A673 (cell line): Measurements from ENCODE around the gene SLC38A8. TPM values are rescaled to one million over a fixed set of nuclear protein-coding genes. Genes with fewer than 3 reads are reported as not detected.

Experiments
- BruUV-seq: library from RNA; stranded (reverse); fragments of 400-500 nt; replicated peaks from 2 replicates; lab custom pipeline; 2021; lab: Mats Ljungman, UMichigan
- CTCF ChIA-PET: fragments of 300-600 bp; sonication (Branson Sonifier 250); formaldehyde crosslinking; loops from one replicate; lab custom pipeline; 2022; ENCODE audit warnings: antibody characterized with exemption; lab: Charles Lee
- POLR2A ChIA-PET: fragments of 300-600 bp; sonication (Branson Sonifier 250); formaldehyde crosslinking; loops from one replicate; lab custom pipeline; 2022; ENCODE audit warnings: antibody characterized with exemption; ENCODE audit not compliant: low non-redundant PET; lab: Charles Lee
- DNase-seq: peaks from one replicate; pipeline ENCODE4 v3.0.0-alpha.2; 2015; ENCODE audit warnings: low spot score
- H3K27ac ChIP-seq: fragments of 200-600 bp; sonication (generic); 2 replicates; pipeline ENCODE4 v1.5.1; 2016; ENCODE audit warnings: mixed run types, low read depth, mild to moderate bottlenecking, mixed read lengths, antibody characterized with exemption, low read length; ENCODE audit not compliant: poor library complexity, severe bottlenecking
- H3K27me3 ChIP-seq: fragments of 200-600 bp; sonication (generic); replicated peaks from 2 replicates; pipeline ENCODE4 v1.6.1; 2017; ENCODE audit warnings: mixed run types, low read depth, mild to moderate bottlenecking, mixed read lengths, antibody characterized with exemption, low read length; ENCODE audit not compliant: insufficient read depth, poor library complexity
- H3K36me3 ChIP-seq: fragments of 200-600 bp; sonication (generic); 2 replicates; pipeline ENCODE4 v1.6.1; 2016; ENCODE audit warnings: mixed run types, mild to moderate bottlenecking, mixed read lengths, antibody characterized with exemption, low read length; ENCODE audit not compliant: insufficient read depth, poor library complexity, severe bottlenecking
- H3K4me1 ChIP-seq: fragments of 200-600 bp; sonication (generic); 2 replicates; pipeline ENCODE4 v1.6.1; 2017; ENCODE audit warnings: mixed run types, mild to moderate bottlenecking, mixed read lengths, antibody characterized with exemption, low read length; ENCODE audit not compliant: insufficient read depth, poor library complexity, severe bottlenecking
- H3K4me3 ChIP-seq: fragments of 200-600 bp; sonication (generic); 2 replicates; pipeline ENCODE4 v1.5.1; 2016; ENCODE audit warnings: low read depth, mixed run types, mild to moderate bottlenecking, mixed read lengths, low read length; ENCODE audit not compliant: poor library complexity, severe bottlenecking
- H3K9me3 ChIP-seq: fragments of 200-600 bp; sonication (generic); 2 replicates; pipeline ENCODE4 v1.6.1; 2016; ENCODE audit warnings: mixed run types, low read depth, mild to moderate bottlenecking, mixed read lengths, antibody characterized with exemption, low read length; ENCODE audit not compliant: poor library complexity, severe bottlenecking
- EZH2 ChIP-seq: fragments of 200-600 bp; sonication (generic); IDR thresholded peaks from 2 replicates; pipeline ENCODE4 v1.6.1; 2017; ENCODE audit warnings: borderline replicate concordance, low read depth, mild to moderate bottlenecking, mixed read lengths, antibody characterized with exemption, low read length; ENCODE audit not compliant: poor library complexity, severe bottlenecking
- intact Hi-C: fragments of 100-400 bp; cut with micrococcal nuclease; formaldehyde crosslinking; loops from one replicate; pipeline ENCODE4 v1.10.0; 2022; ENCODE audit not compliant: unreplicated experiment
- total RNA-seq: library from RNA; stranded (reverse); gene quantifications from 2 replicates; pipeline ENCODE4 v1.2.3, GENCODE V29; 2021
- TF ChIP-seq, protein P1 (sequence below): fragments of 300-800, 200-600 bp; sonication (generic); conservative IDR thresholded peaks from 2 replicates; pipeline ENCODE4 v1.5.1; 2017; ENCODE audit warnings: low read depth, mild to moderate bottlenecking, antibody characterized with exemption, low read length, moderate library complexity, mixed read lengths

Gene SLC38A8
- total RNA-seq, 1 experiment from 2014 or later = not detected

DNA sequence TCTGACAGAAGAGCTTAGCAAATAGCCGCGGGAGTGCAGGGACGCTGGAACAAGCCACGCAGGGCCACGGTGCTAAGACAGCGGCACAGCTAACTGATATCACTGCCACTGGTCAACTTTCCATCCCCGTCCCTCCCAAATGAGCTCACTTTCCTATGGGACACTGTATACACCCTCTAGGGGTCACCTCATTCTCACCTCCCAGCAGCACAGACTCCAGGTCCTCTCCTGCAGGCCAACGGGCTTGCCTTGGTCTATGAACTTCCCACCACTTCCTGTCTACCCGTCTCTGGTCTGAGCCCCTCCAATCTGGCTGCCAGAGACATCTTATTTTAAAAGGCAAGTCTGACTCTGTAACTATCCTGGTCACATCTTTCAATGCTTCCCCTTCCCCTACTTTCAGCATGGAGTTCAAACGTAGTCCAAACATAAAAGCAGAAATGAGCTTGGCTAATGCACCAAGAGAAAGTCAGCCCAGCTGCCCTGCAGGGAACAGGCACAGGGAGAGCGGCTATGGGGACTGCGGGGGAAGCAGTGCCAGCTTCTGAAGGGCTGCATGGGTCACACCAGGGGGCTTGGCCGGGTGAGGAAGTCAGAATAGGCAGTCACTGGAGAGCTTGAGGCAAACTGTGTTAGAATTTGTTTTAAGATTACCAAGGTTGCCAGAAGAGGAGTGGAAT is 26.3 kb upstream of the SLC38A8 start:
- no peaks in the 10 kb centered on the region for H3K4me1 ChIP-seq
- no peaks in the 10 kb centered on the region for H3K9me3 ChIP-seq
- no TSS peak for BruUV-seq
- H3K4me3 ChIP-seq = no peak overlapping the region
- POLR2A ChIA-PET = no interaction called here
- TF ChIP-seq EZH2 = no peak
- TF ChIP-seq, protein P1, sequence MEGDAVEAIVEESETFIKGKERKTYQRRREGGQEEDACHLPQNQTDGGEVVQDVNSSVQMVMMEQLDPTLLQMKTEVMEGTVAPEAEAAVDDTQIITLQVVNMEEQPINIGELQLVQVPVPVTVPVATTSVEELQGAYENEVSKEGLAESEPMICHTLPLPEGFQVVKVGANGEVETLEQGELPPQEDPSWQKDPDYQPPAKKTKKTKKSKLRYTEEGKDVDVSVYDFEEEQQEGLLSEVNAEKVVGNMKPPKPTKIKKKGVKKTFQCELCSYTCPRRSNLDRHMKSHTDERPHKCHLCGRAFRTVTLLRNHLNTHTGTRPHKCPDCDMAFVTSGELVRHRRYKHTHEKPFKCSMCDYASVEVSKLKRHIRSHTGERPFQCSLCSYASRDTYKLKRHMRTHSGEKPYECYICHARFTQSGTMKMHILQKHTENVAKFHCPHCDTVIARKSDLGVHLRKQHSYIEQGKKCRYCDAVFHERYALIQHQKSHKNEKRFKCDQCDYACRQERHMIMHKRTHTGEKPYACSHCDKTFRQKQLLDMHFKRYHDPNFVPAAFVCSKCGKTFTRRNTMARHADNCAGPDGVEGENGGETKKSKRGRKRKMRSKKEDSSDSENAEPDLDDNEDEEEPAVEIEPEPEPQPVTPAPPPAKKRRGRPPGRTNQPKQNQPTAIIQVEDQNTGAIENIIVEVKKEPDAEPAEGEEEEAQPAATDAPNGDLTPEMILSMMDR = no peak
- CTCF ChIA-PET = no interaction called here
- no peaks in the 10 kb centered on the region for H3K27me3 ChIP-seq
- H3K36me3 ChIP-seq = peaks cover 60% of the 10 kb centered on the region
- intact Hi-C loops = no loop called here
- DNase-seq = no peak
- H3K27ac ChIP-seq = no peak overlapping the region

DNA sequence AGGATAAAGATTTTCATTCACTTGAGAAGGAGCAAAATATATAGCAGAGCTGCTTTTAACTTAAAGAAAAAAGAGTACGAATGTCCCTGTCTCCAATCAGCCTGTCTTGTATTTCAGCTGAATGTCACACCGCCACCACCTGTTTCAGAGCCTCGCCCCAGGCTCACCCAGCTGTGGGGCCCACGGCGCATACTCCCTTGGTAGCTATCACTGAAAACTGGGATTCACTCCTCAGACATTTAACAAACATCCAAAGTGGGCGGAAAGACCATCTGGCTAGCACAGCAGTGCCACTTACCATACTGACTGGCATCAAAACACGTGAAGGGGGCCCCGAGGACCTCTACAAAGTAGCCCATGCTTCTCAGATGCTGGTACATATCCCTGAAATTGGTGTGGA is 25.4 kb upstream of the SLC38A8 start:
- H3K36me3 ChIP-seq = peaks cover 56% of the 10 kb centered on the region
- BruUV-seq = no TSS peak
- CTCF ChIA-PET = no interaction called here

DNA sequence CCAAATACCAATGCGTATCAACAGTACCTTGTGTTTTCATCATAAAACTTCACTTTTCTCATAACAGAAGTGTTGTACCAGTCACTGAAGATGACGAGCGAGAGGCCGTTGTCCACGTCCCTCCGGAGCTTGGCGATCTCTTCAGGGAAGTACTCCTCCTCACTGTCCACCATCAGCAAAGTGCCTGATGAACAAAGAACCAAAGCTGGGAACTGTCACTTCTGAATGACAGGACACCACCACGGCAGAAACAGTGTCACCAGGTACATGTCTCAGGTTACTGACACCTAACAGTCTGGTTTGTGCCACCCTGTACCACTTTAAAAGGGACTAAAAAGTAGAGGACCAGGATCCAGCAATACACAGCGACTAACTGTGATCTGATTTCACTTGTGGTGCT is 25.0 kb upstream of the SLC38A8 start:
- ChIA-PET POLR2A (no interaction called here), CTCF (no interaction called here)
- Histone ChIP-seq H3K4me1 (no peaks in the 10 kb centered on the region), H3K36me3 (peaks cover 56% of the 10 kb centered on the region), H3K4me3 (no peak overlapping the region), H3K27ac (no peak overlapping the region), H3K27me3 (no peaks in the 10 kb centered on the region), H3K9me3 (no peaks in the 10 kb centered on the region)
- no peak for DNase-seq
- TF ChIP-seq EZH2 = no peak
- TF ChIP-seq, protein P1 = no peak
- intact Hi-C loops = no loop called here
- BruUV-seq = no TSS peak

More for the DNA sequence above, 25.4 kb upstream of the SLC38A8 start:
- no peak for DNase-seq
- H3K9me3 ChIP-seq = no peaks in the 10 kb centered on the region
- POLR2A ChIA-PET = no interaction called here
- H3K27me3 ChIP-seq = no peaks in the 10 kb centered on the region
- H3K4me1 ChIP-seq = no peaks in the 10 kb centered on the region
- intact Hi-C loops = no loop called here
- no peak overlapping the region for H3K27ac ChIP-seq
- TF ChIP-seq, protein P1 = no peak
- no peak for TF ChIP-seq EZH2
- no peak overlapping the region for H3K4me3 ChIP-seq
